IPS DF 19.7 (cell line): Measurements from ENCODE around the gene CCNY.
"Not testable (repeated sequence)": the region's sequence is repeated elsewhere in the genome, so short reads cannot be mapped to it uniquely, and the experiment has no call there.

Experiments used
- DNase-seq: peaks from one replicate; pipeline ENCODE4 v3.0.0-alpha.2; 2013; ENCODE audit warnings: low read depth, low spot score

CCNY gene

DNA sequence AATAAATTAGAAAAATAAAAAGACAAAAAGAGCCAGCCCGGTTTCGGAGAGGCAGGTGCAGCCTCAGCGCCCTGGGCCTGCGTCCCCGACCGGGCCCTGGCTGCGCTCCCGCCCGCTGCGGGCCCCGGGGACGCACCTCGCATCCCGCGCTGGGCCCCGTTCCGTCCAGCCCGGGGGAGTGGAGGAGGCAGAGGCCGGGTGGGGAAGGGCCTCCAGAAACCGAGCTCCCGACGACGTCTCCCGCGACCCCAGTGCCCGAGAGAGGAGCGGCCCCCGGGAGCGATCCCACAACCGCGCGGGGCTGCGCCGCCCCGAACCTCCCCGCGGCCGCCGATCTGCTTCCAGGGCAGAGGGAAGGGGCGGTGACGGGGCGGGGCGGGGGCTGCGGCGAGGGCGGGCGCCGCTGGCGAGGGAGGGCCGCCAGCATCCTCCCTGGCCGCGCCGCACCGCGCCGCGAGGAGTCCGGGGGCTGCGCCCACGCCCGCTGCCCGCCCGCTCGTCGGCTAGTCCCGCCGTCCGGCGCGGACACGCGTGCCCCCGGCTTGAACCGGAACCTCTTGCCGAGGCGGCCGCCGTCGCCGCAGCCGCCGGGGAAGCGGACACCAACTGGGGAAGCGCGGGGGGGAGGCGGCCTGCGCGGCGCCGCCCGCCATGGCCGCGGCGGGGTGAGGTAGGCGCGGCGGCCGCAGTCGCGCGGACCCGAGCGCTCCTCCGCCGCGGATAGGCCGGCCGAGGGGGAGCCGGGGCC lies at the start of gene CCNY:
Gene CCNY (plus strand): TSS at position 426 of the 748 bp plus-strand sequence. CDS start 545 bp downstream, outside the sequence.
- no peak for DNase-seq

DNA sequence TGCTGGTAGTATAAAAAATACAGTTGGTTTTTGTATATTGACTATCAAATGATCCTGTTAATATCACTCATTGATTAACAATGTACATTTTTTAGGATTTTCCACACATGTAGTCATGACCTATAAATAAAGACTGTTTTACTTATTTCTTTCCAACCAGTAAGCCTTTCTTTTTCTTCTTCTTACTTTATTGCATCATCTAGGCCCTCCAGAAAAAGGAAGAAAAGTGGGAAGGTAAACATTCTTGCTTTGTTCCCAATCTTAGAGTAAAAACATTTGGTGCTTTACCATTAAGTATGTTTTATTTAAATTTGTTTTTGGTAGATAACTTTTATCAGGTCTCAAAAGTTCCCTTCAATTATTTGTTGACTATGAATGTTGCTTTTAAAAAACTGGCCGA lies 47.1 kb upstream of the CCNY start:
- no peak for DNase-seq

DNA sequence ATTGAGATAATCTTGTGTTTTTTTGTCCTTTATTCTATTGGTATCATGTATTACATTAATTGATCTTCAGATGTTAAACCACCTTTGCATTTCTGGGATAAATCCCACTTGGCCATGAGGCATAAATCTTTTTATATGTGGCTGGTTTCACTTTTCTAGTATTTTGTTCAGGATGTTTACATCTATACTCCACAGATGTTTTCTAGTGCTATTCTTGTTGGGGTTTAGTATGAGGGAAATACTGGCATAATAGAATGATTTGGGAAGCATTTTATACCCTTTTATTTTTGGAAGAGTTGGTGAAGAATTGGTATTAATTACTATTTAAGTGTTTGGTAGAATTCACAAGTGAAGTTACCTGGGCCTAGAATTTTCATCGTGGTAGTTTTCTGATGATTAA lies 41.8 kb upstream of the CCNY start:
- DNase-seq: no peak

DNA sequence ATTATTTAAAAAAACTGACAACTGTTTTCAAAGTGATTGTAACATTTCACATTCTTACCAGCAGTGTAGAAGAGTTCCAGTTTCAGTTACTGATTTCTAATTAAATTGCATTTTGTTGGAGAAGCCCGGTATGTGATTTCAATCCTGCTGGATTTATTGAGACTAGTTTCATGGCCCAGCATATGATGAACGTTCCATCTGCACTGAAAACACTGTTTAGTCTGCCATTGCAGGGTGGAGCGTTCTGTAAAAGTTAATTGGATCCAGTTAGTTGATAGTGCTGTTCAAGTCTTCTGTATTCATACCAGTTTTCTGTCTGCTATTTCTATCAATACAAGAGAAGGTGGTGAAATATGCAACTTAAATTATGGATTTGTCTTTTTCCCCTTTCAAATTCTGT lies 37.3 kb upstream of the CCNY start:
- DNase-seq: no peak

DNA sequence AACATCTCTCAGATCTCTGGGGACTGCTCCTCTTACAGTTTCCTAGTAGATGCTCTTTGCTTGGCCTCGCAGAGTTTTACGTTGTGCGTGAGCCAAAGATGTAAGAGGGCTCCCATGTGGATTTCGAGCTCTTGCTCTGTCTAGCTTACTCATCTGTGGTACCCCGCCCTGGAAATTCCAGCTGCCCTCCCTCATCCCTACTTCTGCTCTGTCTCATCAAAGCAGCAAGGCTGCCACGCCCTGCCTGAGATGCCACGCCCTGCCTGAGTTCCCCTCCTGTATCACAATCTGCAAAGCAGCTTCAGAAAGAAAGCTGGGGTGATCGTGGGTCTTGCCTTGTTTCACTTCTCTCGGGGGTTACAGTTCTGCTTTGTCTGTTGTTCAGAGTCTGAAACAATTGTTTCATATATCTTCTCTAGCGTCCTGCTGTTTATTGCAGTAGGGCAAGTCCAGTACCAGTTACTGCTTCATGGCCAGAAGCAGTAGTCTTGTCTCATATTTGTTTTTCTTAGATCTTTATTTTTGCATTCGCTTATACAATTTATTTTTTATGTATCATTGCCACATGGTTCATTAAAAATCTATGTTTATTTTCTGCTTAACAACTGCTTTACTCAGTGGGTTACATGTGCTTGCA lies 36.1 kb upstream of the CCNY start:
- DNase-seq: no peak

DNA sequence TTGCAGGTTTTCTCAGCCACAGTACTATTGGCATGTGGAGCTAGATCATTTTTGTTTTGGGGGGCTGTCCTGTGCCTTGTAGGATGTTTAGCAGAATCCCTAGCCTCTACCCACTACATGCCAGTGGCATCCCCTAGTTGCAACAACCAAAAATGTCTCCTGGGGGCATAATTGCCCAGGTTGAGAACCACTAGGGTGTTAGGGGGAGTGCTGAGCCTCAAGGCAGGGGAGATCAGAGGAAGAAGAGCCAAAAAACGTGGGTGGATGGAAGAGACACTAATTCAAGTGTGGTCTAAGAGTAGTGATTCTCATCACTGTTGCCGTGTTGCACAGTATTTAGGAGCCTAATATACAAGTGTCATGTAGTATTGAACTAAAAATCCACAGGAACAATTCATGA lies 31.7 kb upstream of the CCNY start:
- DNase-seq: no peak

DNA sequence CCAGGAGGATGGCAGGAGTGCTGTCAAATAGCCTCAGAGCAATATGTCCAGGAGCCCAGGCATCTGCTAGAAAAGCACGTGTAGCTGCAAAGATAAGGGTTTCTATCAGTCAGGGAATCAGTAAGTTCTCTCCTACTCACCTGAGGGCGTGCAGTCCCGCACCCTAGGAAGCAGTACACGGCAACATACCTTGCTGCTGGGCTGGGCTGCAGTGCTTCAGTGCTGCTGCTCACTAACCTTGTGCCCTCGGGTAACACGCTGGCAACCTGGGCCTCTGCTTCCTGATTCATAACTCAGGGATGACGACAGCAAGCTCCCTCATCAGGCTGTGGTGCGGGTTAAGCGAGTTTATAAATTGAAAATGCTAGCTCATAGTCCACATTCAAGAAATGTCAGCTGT lies 29.5 kb upstream of the CCNY start:
- DNase-seq: no peak

DNA sequence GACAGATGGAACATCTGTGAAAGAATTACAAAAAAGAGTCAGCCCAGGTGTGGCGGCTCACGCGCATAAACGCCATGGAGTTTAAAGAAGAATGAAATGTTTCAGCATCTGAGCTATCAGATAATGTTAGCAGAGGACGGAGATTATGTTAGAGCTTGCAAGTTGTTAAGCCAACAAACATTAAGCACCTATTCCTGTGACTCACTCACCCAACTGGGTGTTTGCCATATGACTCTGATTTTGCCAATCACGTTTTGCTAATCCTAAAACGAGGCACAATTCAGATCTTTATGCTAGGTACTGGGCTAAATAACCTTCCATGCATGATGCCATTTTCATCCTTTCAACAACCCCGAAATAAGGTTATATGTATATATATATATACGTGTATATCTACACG lies 29.0 kb upstream of the CCNY start:
- no peak for DNase-seq

DNA sequence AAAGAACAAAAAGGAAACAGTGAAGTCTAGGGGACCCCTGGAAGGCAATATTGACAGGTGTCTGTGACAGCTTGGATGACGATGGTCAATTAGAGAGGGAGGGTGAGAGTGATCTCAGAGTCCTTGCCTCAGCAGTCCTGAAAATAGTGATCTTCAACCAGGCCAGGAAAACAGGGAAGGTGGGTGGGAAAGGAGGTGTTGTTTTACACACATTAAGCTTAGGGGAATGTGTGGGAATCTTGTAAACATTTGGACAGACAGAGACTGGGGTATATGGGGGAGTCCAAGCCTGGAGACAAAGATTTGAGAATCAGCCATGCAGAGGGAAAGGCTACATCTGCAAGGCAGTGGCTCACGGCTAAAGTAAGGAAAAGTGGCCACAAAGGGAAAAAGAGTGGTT lies 27.5 kb upstream of the CCNY start:
- DNase-seq: no peak

DNA sequence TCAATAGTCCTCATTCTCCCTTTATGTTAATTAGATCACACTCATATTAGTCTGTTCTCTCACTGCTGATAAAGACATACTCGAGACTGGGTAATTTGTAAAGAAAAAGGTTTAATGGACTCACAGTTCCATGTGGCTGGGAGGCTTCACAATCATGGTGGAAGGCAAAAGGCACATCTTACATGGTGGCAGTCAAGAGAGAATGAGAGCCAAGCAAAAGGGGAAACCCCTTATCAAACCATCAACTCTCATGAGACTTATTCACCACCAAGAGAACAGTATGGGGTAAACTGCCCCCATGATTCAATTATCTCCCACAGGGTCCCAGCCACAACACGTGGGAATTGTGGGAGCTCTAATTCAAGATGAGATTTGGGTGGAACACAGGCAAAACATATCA lies 22.2 kb upstream of the CCNY start:
- not testable (repeated sequence) for DNase-seq

DNA sequence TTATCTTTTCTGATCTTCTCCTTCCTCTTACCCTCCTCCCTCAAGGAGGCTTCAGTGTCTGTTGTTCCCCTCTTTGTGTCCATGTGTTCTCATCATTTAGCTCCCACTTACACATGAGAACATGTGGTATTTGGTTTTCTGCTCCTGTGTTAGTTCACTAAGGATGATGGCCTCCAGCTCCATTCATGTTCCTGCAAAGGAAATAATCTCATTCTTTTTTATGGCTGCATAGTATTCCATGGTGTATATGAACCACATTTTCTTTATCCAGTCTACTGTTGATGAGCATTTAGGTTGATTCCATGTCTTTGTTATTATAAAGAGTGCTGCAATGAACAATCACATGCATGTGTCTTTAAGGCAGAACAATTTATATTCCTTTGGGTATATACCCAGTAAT lies 21.1 kb upstream of the CCNY start:
- not testable (repeated sequence) for DNase-seq

DNA sequence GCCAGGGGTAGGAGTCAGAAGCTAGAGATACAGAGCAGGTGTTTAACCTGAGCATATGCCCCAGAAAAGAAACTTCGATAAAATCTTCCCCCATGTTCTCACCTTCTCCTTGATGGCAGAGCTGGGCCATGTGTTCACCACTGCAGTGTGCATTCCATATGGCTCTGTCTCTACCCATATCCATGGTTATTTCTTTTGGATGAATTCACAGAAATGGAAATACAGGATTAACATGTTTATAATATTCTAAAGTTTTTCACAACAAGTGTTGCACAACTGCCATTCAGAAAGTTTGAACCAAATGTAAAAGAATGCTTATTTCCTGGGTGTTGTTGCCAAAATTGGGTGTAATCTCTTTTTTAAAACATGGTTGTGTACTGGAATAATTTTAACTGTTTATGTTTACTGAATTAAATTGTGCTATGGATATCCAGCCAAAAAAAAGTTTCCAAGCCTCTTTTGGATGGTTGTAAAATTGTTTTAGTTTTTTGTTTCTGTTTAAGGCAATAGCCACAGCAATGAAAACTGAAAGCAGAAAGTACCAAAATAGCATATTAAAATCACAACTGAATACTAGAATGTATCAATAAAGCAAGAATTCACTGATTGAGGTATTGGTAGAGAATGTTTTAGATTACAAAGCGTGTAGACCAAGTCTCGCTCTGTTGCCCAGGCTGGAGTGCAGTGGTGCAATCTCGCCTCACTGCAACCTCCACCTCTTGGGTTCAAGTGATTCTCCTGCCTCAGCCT lies 19.9 kb upstream of the CCNY start:
- no peak for DNase-seq

DNA sequence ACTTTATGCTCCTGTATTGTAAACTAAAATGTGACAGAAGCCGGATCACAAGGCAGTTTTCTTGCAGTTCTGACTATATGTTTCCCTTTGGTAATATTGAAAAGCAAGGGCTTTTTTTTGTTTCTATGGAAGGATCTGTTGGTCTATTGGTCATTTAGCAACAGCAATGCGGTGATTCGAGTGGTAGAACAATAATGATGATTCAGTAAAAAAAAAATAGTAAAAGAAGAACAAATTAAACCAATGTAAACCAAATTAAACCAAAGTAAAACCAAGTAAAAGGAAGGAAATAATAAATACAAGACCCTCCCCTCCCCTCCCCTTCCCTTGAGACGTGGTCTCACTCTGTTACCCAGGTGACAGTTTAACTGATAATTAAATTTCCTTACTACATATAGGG lies 17.8 kb upstream of the CCNY start:
- DNase-seq: no peak

DNA sequence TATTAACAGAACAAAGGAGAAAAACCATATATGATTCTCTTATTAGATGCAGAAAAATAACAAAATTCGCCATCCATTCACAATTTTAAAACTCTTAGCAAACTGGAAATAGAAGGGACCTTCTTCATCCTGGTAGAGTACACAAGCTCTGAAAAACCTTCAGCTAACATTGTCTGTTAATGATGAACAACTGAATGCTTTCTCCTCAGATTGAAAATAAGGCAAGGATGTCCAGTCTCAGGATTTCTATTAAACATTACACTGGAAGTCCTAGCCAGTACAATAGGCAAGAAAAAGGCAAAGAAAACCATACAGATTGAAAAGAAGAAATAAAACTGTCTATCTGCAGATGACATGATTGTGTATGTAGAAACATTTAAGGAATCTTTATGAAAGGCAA lies 16.0 kb upstream of the CCNY start:
- DNase-seq: no peak

DNA sequence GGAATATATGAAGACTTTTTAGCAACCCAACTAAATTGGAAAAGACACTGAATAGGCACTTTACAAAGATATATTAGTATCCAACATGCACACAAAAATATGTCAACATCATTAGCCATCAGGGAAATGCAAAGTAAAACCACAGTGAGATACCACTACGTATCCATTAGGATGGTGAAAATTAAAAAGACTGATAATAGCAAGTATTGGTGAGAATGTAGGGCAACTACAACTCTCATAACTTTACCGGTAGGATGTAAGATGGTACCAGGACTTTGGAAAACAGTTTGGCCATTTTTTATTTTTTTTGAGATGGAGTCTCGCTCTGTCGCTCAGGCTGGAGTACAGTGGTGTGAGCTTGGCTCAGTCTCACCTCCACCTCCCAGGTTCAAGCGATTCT lies 13.7 kb upstream of the CCNY start:
- no peak for DNase-seq

DNA sequence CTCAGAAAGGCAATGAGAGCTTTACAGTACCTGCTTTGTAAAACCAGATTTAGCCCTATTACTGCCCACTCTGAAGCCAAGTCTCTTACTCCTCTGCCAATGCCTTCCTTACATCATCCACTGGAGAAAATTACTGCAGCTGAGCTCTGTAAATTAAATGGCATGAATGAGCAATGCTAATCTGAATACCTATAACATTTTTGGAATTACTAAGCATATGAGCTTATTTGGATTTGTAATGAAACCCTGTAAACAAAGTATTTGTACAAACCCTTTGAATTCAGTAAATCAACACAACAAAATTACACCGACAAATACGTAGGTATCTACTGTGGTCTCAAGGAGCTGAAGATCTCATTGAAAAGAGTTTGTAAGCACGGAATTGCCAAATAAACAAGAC lies 12.1 kb upstream of the CCNY start:
- no peak for DNase-seq

DNA sequence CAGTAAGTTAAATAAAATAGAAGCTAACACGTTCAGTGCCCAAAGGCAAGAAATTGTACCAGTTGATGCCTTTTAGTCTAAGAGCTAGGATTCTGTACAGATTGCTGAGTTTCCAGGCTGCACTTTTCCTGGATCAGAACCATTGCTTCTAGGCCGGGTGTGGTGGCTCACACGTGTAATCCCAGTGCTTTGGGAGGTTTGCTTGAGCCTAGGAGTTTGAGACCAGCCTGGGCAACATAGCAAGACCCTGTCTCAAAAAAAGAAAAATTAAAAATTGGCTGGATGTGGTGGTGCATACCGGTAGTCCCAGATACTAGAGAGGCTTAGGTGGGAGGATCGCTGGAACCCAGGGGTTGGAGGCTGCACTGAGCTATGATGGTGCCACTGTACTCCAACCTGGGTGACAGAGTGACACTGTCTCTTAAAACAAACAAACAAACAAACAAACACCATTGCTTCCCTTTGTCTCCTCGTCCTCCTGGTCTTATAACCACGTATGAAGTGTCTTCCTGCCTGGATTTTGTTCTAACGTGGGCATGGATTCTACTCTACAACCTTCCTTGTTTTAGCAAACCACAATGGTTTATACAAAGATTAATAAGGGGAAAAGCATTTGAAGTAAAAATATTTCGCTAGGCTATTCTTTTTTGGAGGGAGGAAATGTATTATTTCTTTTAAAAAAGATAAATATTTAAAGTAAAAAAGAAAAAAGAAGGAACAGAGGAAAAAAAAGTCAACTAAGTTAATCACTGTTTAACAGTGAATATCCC lies 9.7 kb upstream of the CCNY start:
- DNase-seq: no peak

DNA sequence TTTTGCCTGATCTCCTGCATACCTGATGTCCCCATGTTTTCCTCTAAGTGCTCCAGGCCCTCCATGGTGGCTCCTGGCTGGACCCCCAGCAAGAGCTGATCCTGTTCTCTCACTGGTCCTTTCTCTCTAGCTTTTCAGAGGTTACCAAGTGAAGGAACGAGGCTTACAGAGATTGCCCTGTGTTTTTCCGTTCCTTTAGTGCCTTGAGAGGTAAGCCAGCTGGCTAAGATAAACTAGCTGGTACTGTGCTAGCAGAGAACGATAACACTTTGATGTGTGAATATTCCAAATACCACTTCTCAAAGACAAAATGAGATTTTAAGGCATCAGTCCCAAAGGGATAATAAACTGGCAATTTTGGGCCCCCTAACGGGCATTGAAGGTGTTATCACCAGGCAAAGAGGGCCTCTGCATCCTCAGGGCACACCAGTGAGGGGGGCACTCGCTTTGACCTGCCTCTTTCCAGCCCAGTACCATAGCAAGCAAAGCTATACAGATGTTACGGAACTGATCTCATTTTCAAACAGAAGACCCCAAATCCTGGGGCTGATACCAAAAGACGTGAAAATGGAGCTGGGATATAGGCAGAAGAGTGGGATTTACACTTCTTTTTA lies 8.4 kb upstream of the CCNY start:
- no peak for DNase-seq

DNA sequence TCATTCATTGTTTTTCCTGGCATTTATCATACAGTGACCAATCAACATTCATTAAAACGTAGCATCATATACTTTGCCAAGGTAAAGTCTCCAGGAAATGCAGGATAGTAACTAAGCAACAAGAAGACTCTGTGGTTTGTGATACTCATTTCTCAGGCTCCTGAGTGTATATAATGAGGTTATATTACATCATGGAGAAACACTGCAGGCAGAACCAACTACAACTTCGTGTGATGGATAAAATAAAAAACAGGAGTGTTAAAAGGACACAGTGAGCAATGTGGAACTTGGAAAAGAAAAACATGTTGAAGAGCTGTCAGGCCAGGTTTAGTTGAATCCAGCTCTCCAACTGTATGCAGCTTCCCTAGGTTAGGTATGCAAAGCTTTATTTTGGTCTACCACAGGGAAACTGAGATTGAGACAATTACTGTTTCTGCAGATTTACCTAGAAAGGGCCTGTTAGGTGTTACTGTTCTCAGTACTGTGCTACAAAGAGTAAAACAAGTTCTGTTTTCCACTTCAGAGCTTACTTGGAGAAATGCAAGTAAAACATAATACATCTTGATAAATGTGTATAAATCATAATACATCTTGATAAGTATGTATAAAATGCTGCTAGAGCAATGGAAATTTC lies 7.8 kb upstream of the CCNY start:
- no peak for DNase-seq

DNA sequence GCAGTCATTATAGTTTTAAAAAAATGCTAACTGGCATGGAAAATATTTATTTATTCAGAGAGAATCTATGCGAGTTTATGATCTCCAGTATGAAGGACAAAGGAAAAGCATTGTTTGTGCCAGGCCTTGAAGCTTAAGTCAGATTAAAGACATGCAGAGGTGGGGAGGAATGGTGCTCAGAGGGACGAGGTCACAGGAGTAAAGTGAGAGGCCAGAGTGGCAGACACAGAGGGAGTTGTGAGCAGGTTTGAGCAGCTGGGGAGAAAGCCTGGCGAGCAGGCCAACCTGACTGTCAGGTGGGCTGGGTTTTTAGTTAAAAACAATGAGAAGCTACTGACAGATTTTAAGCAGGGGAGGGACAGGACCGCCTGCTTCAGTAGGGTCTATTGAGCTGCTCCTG lies 6.8 kb upstream of the CCNY start:
- DNase-seq: no peak
